Ovary (tissue), 9 donors: ENCODE results near the gene PCDH15. TPM values are rescaled to one million over a fixed set of nuclear protein-coding genes. Genes with fewer than 3 reads are reported as not detected.

Experiments used
- DNase-seq, 5 donors: peaks; one replicate each; pipeline ENCODE4 v3.0.0-alpha.2; 2019 to 2020
- H3K27ac ChIP-seq, 2 donors: fragments of 200-600 bp; one replicate each; pipeline versions ENCODE4 v1.5.1 to v1.8.0; 2019 to 2022
- H3K27me3 ChIP-seq: fragments of 200-600 bp; one replicate; pipeline ENCODE4 v1.8.0; 2022
- H3K36me3 ChIP-seq: fragments of 200-600 bp; sonication (generic); one replicate; pipeline ENCODE4 v1.5.1; 2019
- H3K4me1 ChIP-seq: one replicate; pipeline ENCODE4 v1.8.1; 2013; ENCODE audit warnings: mild to moderate bottlenecking, moderate library complexity; ENCODE audit not compliant: insufficient read depth
- H3K4me3 ChIP-seq: fragments of 200-600 bp; sonication (generic); one replicate; pipeline ENCODE4 v1.5.1; 2017
- H3K9me3 ChIP-seq, 2 donors: fragments of 200-600 bp in 1 of 2; sonication (generic) in 1 of 2; one replicate each; pipeline versions ENCODE4 v1.5.1 to v1.8.1; 2013 to 2019; ENCODE audit warnings: mild to moderate bottlenecking in 1 of 2, moderate library complexity in 1 of 2
- EP300 ChIP-seq: sonication (generic); formaldehyde crosslinking; IDR thresholded peaks from one replicate; pipeline ENCODE4 v1.6.1; 2017; ENCODE audit warnings: antibody characterized with exemption
- POLR2A ChIP-seq: fragments of 450-650 bp; IDR thresholded peaks from one replicate; pipeline ENCODE4 v1.6.1; 2017; ENCODE audit warnings: antibody characterized with exemption, mild to moderate bottlenecking, moderate library complexity
- WGBS, 3 donors: extraction: QIAGEN DNeasy Blood & Tissue Kit in 1 of 3; methylation state at CpG; one replicate each; pipeline versions ENCODE4 v1.1.5 to v1.1.7; 2013 to 2017; 5-methylcytosine and 5-hydroxymethylcytosine counted together
- intact Hi-C, 4 donors: fragments of 100-400 bp; cut with DNase I; formaldehyde crosslinking; loops; one replicate each; pipeline versions ENCODE4 v1.11.0 to v1.15.1; 2022 to 2023
- polyA plus RNA-seq, 2 donors: library from polyadenylated mRNA; stranded (reverse); fragments of 200-250 nt in 1 of 2; fragments of 350-450 nt in 1 of 2; fragmentation: Illumina TruSeq in 1 of 2; extraction: RNeasy Lipid Tissue Mini Kit (QIAGEN cat#74804) in 1 of 2; gene quantifications; one replicate each; pipeline ENCODE4 v1.2.3, GENCODE V29; 2013 to 2014
- total RNA-seq, 7 donors: library from RNA; depleted of rRNA in 2 of 7; stranded (reverse); fragments of >200 nt in 2 of 7; fragmentation: NEBNext Ultra II Directional in 3 of 7; extraction: Animal tissue kit (Norgen Biotek cat#: 25700) in 3 of 7; gene quantifications; one replicate each; pipeline versions ENCODE4 v1.1.0 to v1.2.4, GENCODE V29; 2016 to 2023
- TF ChIP-seq, protein P1 (sequence below), 3 donors: fragments of 450-650 bp in 2 of 3; fragments of 200-600 bp in 1 of 3; IDR thresholded peaks; one replicate each; pipeline versions ENCODE4 v1.5.1 to v1.8.0; 2016 to 2022; ENCODE audit warnings: antibody characterized with exemption in 3 of 3, mild to moderate bottlenecking in 1 of 3
- donor health status: DM: no; HTN: no; CAD: no; lungs with moderate emphysema.
- donor health status: DM: no; HTN: no; CAD: no.
- donor health status: Bipolar disorder and iron deficiency.
- donor health status: DM: yes; HTN: yes; CAD: no.
- donor health status: DM: no; HTN: no; CAD: no.
- donor health status: DM: yes; HTN: yes; CAD: no.

The PCDH15 gene
- total and polyA plus RNA-seq, 9 donors: 0.02 to 0.34 TPM; not detected in 7

DNA sequence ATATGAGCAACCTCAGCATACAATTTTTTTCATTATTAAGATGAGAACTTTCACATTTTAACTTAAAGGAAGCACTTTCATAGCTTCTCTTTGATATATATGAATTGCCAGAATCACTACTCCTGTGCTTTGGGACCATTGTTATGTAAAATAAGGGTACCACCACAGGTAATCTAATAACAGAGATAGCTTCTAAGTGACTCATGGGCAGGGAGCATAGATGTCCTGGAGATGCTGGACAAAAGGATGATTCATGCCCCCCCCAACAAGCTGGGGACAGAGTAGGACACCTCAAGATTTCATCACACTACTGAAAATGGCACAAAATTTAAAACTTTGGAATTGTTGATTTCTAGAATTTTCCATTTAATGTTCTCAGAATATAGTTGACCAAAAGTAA, 641.1 kb downstream of the PCDH15 start:
- Histone ChIP-seq H3K9me3 (no peaks in the 10 kb centered on the region), H3K4me3 (no peak overlapping the region), H3K27me3 (no peaks in the 10 kb centered on the region), H3K27ac (no peak overlapping the region), H3K4me1 (no peaks in the 10 kb centered on the region), H3K36me3 (no peaks in the 10 kb centered on the region)
- TF ChIP-seq, protein P1, sequence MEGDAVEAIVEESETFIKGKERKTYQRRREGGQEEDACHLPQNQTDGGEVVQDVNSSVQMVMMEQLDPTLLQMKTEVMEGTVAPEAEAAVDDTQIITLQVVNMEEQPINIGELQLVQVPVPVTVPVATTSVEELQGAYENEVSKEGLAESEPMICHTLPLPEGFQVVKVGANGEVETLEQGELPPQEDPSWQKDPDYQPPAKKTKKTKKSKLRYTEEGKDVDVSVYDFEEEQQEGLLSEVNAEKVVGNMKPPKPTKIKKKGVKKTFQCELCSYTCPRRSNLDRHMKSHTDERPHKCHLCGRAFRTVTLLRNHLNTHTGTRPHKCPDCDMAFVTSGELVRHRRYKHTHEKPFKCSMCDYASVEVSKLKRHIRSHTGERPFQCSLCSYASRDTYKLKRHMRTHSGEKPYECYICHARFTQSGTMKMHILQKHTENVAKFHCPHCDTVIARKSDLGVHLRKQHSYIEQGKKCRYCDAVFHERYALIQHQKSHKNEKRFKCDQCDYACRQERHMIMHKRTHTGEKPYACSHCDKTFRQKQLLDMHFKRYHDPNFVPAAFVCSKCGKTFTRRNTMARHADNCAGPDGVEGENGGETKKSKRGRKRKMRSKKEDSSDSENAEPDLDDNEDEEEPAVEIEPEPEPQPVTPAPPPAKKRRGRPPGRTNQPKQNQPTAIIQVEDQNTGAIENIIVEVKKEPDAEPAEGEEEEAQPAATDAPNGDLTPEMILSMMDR (IDR thresholded peaks at IDR 0.05): no peak
- TF ChIP-seq POLR2A: no peak
- TF ChIP-seq EP300: no peak
- no peak for DNase-seq
- intact Hi-C loops: no loop called here

DNA sequence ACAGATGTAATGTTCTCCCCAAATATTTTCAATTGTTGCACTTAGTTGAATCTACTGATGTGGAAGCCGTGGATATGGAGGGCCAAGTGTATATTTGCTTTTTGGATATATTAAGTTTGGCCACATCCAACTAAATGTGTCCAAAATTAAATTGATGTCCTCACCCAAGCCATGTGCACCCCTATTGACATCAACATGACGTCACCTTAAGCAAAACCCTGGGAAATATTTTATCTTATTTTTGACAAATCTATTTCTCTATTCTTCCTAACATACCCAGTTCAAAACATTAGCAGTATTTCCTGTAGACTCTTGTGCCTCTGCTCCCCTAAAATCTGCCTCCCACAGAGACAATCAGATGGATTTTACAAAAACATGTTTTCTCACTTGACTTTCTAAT, 652.5 kb downstream of the PCDH15 start:
- no peaks in the 10 kb centered on the region for H3K36me3 ChIP-seq
- no peaks in the 10 kb centered on the region for H3K4me1 ChIP-seq
- H3K27ac ChIP-seq: no peak overlapping the region
- 76 to 86% (median 84%) methylated on average over 2 of the region's 2 CpGs for WGBS, 3 donors
- intact Hi-C loops: no loop called here
- no peaks in the 10 kb centered on the region for H3K9me3 ChIP-seq
- DNase-seq: no peak
- no peaks in the 10 kb centered on the region for H3K27me3 ChIP-seq
- H3K4me3 ChIP-seq: no peak overlapping the region
- TF ChIP-seq POLR2A: no peak
- TF ChIP-seq EP300: no peak
- TF ChIP-seq, protein P1 (IDR thresholded peaks at IDR 0.05): no peak

DNA sequence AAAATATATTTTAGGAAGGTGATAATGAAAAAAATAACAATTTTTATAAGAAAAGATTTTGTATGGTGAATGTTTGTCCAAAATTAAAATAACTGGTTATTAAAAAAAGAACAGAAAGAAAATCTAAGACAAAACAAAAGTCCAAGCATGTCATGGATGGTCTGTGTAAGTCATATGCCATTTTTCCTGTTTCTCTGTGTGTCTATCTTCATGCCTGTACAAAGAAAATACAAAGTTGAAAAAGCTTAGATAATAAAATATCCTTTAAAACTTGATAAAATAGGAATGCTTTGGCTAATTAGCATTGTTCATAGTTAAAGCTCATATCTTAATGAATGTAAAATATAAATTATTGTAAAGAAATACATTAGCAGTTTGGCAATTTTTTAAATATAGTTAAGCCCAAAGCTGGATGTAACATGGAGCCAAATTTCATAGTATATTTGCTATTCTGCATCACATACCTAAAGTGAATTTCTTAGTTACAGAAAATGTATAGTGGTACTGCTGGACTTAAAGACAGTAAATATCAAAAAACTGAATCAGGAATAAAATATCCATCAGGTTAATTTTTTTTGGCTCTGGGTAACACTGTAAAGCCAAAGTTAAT, 661.1 kb downstream of the PCDH15 start:
- intact Hi-C loops: no loop called here
- TF ChIP-seq, protein P1 (IDR thresholded peaks at IDR 0.05): no peak
- TF ChIP-seq EP300: no peak
- TF ChIP-seq POLR2A: no peak
- no peak for DNase-seq
- H3K4me3 ChIP-seq: no peak overlapping the region
- no peaks in the 10 kb centered on the region for H3K27me3 ChIP-seq
- no peaks in the 10 kb centered on the region for H3K9me3 ChIP-seq
- no peak overlapping the region for H3K27ac ChIP-seq
- H3K4me1 ChIP-seq: no peaks in the 10 kb centered on the region
- H3K36me3 ChIP-seq: no peaks in the 10 kb centered on the region

DNA sequence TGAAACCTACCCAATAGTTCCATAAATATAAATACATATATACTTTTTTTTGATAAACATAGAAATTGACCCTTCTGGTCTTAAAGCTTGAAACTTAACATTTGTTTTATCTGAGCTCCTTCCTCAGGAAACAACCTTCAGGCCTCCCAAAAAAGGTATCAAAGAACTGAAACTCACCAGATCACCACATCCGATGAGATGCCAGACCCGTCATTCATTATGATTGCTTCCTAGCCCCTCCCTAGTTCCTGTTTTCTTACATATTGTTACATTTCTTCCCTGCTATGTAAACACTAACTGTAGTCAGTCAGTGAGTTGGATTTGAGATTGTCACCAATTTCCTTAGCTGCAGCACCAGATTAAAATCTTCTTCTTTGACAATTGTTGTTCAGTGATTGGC, 663.6 kb downstream of the PCDH15 start:
- H3K9me3 ChIP-seq: no peaks in the 10 kb centered on the region
- H3K4me3 ChIP-seq: no peak overlapping the region
- intact Hi-C loops: no loop called here
- H3K36me3 ChIP-seq: no peaks in the 10 kb centered on the region
- no peaks in the 10 kb centered on the region for H3K4me1 ChIP-seq
- WGBS, 3 donors: 86 to 92% (median 90%) methylated on average over 2 of the region's 2 CpGs
- no peaks in the 10 kb centered on the region for H3K27me3 ChIP-seq
- no peak overlapping the region for H3K27ac ChIP-seq
- no peak for DNase-seq
- TF ChIP-seq EP300: no peak
- TF ChIP-seq, protein P1 (IDR thresholded peaks at IDR 0.05): no peak
- no peak for TF ChIP-seq POLR2A
